ENCODE data around the gene CENPA.

DNA sequence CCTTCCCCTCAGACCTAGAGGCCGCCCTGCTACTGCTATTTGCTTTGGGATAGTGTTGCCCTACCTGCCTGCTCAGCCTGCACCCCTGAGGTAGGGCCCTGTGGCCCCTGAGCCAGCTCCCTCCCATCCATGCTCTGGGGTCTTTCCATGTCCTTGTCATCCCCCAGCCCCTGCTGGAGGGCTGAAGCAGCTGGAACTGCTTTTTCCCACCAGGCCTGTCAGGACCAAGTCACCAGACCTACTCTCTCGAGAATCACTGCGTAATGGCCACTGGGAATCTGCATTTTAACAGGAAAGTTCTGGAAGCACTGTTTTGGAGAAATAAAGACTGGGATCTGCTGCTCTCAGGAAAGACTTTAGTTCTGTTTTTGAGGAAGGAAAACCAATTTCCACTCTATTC is 42.0 kb upstream of the CENPA start:
- TF ChIP-seq CTCF (IDR thresholded peaks at IDR 0.05) (no peak), POLR2A (IDR thresholded peaks at IDR 0.05) (no peak)
